ENCODE measurements around the gene B4GALT2.
A peak's percentile ranks its signal among the peaks of the same experiment; 100 is the strongest.

Gene B4GALT2

GRCh38 chr1:43965316-43965715 is 13.7 kb upstream of the B4GALT2 start:
- TF ChIP-seq CTCF (conservative IDR thresholded peaks at IDR 0.05): no peak
- TF ChIP-seq ZFX (IDR thresholded peaks at IDR 0.05): no peak
- H3K27ac ChIP-seq: no peak overlapping the region

GRCh38 chr1:43968348-43968948 is 10.6 kb upstream of the B4GALT2 start:
- TF ChIP-seq CTCF (conservative IDR thresholded peaks at IDR 0.05) (no peak), ZFX (IDR thresholded peaks at IDR 0.05) (no peak)
- no peak overlapping the region for H3K27ac ChIP-seq

- H3K27ac ChIP-seq: no peak overlapping the region
- TF ChIP-seq CTCF (conservative IDR thresholded peaks at IDR 0.05) (no peak), ZFX (IDR thresholded peaks at IDR 0.05) (no peak)
Observed at GRCh38 chr1:43969416-43969745, 9.6 kb upstream of the B4GALT2 start.

DNA sequence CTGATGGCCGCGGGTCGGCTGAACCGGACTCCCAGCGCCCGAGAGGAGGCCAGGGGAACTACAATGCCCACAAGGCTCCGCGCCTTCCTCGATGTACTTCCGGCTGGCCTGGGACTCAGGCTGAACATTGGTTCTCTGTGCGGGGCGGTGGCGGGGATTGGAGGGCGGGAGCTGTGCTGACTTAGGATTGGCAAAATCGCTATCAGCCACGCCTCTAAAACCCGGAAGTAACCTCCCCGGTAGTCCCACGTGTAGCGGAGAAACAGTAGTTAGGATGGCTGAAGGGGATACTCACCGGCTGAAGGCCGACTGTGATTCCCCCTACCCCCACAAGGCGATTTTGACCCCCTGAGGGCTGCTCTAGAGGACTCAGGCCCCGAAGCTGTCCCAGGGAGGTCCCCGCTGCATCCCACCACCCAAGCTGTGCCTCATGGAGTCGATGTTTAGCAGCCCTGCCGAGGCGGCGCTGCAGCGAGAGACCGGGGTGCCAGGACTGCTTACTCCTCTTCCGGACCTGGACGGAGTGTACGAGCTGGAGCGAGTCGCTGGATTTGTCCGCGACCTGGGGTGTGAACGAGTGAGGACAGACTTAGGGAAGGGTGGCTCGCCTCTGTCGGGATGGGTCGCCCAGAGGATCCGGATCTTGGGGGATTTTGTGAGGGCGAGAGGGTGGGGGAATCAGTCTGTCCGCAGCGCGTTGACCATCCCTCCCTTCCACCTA is 9.1 kb upstream of the B4GALT2 start, which contains the start of gene DPH2:
Gene DPH2 (plus strand): TSS at position 265 of the 721 bp plus-strand sequence. CDS start 166 bp downstream, at position 431.
- peak within 1 kb of the TSS; percentile 68 for H3K27ac ChIP-seq
- TF ChIP-seq CTCF (conservative IDR thresholded peaks at IDR 0.05) (no peak), ZFX (IDR thresholded peaks at IDR 0.05) (no peak)

GRCh38 chr1:43970502-43970901 is 8.5 kb upstream of the B4GALT2 start:
- TF ChIP-seq ZFX (IDR thresholded peaks at IDR 0.05) (no peak), CTCF (conservative IDR thresholded peaks at IDR 0.05) (no peak)
- H3K27ac ChIP-seq: peak overlapping the region; percentile 68

DNA sequence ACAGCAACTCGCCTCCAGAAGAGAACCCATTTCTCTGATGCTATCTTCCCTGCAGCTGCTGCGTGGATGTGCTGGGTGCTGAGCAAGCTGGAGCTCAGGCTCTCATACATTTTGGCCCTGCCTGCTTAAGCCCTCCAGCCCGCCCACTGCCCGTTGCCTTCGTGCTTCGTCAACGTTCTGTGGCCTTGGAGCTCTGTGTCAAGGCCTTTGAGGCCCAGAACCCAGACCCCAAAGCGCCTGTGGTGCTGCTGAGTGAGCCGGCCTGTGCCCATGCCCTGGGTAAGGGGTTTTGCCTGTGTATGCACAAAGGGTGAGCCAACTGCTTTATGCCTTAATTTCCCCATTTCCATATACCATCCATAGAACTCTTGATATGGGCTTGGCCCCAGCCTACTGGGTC is 8.1 kb upstream of the B4GALT2 start:
- no peak overlapping the region for H3K27ac ChIP-seq
- TF ChIP-seq ZFX (IDR thresholded peaks at IDR 0.05) (no peak), CTCF (conservative IDR thresholded peaks at IDR 0.05) (no peak)

DNA sequence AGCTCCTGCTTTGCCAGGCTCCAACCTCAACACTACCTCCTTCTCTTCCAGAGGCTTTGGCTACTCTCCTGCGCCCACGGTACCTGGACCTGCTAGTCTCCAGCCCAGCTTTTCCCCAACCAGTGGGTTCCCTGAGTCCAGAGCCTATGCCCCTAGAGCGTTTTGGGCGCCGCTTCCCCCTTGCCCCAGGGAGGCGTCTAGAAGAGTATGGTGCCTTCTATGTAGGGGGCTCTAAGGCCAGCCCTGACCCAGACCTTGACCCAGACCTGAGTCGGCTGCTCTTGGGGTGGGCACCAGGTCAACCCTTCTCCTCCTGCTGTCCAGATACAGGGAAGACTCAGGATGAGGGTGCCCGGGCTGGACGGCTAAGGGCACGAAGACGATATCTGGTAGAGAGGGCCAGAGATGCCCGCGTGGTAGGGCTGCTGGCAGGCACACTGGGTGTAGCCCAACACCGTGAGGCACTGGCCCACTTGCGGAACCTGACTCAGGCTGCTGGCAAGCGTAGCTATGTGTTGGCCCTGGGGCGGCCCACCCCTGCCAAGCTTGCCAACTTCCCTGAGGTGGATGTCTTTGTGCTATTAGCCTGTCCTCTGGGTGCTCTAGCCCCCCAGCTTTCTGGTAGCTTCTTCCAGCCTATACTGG is 7.6 kb upstream of the B4GALT2 start:
- TF ChIP-seq ZFX (IDR thresholded peaks at IDR 0.05) (no peak), CTCF (conservative IDR thresholded peaks at IDR 0.05) (no peak)
- H3K27ac ChIP-seq: no peak overlapping the region

Data from C4-2B (cell line).